ENCODE data around the gene HFE.

Gene HFE

DNA sequence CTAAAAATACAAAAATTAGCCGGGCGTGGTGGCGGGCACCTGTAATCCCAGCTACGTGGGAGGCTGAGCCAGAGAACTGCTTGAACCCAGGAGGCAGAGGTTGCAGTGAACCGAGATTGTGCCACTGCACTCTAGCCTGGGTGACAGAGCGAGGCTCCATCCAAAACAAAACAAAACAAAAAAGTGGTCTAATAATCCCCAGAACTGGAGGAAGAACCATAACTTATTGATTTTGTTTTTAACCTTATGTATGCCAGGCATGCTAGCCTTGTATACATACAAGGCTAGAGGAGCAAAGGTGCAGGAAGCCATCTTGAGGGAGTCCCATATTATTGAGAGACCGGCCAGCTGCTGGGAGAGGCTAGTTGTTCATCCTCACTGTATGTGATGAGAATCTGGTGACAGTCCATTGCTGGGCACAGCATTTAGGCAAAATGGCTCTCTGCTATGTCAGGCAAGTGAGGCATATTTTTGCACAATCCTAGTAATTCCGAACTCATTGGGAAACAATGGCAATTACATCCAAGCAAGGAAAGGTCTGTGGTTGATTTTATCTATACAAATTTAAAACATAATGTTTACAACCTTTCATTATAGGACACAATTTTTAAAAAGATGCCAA is 18.0 kb downstream of the HFE start:
- H3K4me3 ChIP-seq (ENCODE audit: low read length): no peak overlapping the region
- DNase-seq (ENCODE audit: low read depth): no peak
- TF ChIP-seq, protein P1, sequence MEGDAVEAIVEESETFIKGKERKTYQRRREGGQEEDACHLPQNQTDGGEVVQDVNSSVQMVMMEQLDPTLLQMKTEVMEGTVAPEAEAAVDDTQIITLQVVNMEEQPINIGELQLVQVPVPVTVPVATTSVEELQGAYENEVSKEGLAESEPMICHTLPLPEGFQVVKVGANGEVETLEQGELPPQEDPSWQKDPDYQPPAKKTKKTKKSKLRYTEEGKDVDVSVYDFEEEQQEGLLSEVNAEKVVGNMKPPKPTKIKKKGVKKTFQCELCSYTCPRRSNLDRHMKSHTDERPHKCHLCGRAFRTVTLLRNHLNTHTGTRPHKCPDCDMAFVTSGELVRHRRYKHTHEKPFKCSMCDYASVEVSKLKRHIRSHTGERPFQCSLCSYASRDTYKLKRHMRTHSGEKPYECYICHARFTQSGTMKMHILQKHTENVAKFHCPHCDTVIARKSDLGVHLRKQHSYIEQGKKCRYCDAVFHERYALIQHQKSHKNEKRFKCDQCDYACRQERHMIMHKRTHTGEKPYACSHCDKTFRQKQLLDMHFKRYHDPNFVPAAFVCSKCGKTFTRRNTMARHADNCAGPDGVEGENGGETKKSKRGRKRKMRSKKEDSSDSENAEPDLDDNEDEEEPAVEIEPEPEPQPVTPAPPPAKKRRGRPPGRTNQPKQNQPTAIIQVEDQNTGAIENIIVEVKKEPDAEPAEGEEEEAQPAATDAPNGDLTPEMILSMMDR (conservative IDR thresholded peaks at IDR 0.05; ENCODE audit: low read depth, low read length): no peak

DNA sequence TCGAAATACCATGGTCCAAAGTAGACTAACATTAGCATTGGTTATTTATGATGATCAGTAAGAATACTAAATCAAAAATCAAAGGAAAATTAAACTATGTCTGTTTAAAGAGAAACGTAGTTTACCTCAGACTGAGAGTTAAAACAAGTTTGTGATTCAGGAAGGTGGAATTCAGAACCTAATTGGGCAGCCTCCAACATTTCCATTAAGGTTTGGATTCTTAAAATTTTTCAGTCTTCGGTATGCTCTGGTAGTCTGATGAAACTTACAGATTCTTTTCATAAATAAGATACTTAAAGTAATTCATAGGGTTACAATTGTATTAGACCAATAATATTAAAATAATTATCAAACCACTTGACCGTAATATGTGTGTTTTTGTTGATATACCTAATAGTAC is 18.6 kb downstream of the HFE start:
- H3K4me3 ChIP-seq (ENCODE audit: low read length): no peak overlapping the region
- TF ChIP-seq, protein P1 (conservative IDR thresholded peaks at IDR 0.05; ENCODE audit: low read depth, low read length): no peak
- no peak for DNase-seq (ENCODE audit: low read depth)

DNA sequence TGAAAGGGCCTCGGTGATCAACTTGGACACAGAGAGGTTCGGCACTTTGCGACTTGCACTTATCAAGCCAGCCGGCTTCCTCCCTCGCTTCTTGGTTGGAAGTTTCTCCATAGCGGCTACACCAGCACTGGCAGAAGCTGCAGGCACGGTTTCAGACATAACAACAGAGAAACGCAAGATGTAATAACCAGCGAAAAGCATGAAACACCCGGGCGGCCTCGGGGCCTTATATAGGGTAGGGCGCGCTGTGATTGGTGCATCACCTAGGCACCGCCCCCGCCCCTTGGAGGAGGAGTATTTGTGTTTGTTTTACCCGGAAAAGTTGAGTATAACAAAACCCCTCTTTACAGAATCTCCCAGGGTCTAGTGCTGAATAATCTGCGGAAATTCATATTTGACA is 20.7 kb downstream of the HFE start:
- TF ChIP-seq, protein P1 (conservative IDR thresholded peaks at IDR 0.05; ENCODE audit: low read depth, low read length): no peak
- H3K4me3 ChIP-seq (ENCODE audit: low read length): no peak overlapping the region
- DNase-seq (ENCODE audit: low read depth): no peak

DNA sequence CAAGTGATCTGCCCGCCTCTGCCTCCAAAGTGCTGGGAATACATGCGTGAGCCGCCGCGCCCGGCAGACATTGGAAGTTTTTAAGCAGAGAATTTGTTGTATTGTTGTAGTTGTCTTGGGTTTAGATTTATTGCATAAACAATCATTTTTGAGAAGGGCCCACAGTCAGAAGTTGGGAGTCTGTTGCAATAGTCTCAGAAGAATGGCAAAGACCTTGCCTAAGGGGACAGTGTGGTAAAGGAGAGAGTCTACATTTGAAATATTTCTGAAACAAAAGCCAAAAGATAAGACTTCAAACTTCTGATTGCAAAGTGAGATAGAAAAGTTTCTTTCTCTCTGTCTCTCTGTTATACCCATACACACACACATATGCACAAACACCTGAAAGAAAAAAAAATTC is 22.5 kb downstream of the HFE start:
- TF ChIP-seq, protein P1 (conservative IDR thresholded peaks at IDR 0.05; ENCODE audit: low read depth, low read length): no peak
- no peak for DNase-seq (ENCODE audit: low read depth)
- no peak overlapping the region for H3K4me3 ChIP-seq (ENCODE audit: low read length)

DNA sequence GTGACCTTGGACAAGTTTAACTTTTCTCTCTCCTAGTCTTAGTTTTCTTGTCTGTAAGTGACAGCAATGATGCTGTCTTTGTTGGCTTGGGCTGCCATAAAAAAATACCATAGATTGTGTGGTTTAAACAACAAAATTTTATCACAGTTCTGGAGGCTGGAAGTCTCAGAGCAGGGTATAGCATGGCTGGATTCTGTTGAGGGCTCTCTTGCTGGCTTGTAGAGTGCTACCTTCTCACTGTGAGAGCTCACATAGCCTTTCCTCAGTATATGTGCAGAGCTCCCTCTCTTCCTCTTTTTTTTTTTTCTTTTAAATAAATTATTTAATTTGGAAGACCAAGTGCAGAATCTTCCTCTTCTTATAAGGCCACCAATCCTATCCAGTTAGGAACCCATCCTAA is 26.3 kb downstream of the HFE start:
- TF ChIP-seq, protein P1 (conservative IDR thresholded peaks at IDR 0.05; ENCODE audit: low read depth, low read length): no peak
- no peak for DNase-seq (ENCODE audit: low read depth)
- H3K4me3 ChIP-seq (ENCODE audit: low read length): no peak overlapping the region

DNA sequence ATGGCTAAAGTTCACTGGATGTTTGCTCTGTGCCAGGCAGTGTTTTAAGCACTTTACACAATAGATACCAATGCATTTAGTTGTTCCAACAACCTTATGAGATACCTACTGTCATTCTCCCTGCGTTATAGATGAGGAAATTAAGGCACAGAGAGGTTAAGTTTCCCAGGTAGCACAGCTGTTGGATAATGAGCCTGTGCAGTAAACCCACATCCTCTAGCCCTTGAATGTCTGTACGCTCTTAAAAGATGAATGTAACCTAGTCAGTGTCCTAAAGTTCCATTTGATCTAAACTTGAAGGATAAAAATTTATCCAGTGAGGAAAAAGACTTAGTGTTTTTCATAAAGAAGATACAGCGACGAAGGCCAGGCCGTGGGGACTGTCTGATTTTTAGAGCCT is 28.0 kb downstream of the HFE start:
- DNase-seq (ENCODE audit: low read depth): no peak
- TF ChIP-seq, protein P1 (conservative IDR thresholded peaks at IDR 0.05; ENCODE audit: low read depth, low read length): no peak
- H3K4me3 ChIP-seq (ENCODE audit: low read length): no peak overlapping the region

DNA sequence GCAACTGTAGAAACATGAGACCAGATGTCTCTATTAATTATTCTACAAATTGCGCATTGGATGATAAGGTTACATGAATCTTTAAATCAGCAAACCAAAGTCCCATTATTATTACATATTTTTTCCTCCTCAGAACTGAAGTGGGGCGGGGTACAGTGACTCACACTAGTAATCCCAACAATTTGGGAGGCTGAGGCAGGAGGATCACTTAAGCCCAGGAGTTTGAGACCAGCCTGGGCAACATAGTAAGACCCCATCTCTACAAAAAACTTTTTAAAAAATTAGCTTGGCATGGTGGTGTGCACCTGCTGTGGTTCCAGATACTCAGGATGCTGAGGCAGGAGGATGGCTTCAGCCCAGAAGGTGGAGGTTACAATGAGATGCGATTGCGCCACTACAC is 29.0 kb downstream of the HFE start:
- H3K4me3 ChIP-seq (ENCODE audit: low read length): no peak overlapping the region
- TF ChIP-seq, protein P1 (conservative IDR thresholded peaks at IDR 0.05; ENCODE audit: low read depth, low read length): no peak
- DNase-seq (ENCODE audit: low read depth): no peak

All from retinal pigment epithelial cell (primary cell).